ENCODE measurements around the gene NFATC1. TPM values are rescaled to one million over a fixed set of nuclear protein-coding genes. Genes with fewer than 3 reads are reported as not detected.

The NFATC1 gene
- total RNA-seq, 2 donors from 2014 or later = 19.0 to 20.2 TPM

DNA sequence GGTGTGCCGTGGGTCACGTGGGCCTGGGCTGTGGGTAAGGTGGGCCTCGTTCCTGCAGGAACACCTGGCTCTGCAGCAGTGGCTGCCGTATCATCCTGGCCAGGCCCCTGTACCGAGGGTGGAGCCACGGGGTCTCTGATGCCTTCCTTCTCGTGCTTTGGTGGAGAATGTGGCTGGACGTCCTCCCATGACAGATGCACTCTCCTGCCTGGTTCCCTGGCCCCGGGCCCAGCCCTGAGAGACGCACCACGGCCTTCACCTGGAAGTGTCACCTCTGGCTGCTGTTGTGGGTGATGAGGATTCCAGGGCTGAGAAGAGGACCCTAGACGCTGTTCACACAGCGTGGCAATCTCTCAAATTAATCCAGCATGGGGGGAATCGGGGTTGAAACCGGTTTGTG lies 49.5 kb downstream of the NFATC1 start:
- H3K36me3 ChIP-seq = peaks cover 16% of the 10 kb centered on the region
- H3K9me3 ChIP-seq = no peaks in the 10 kb centered on the region
- no peak overlapping the region for H3K27ac ChIP-seq
- DNase-seq (ENCODE audit: low spot score) = no peak
- TF ChIP-seq, protein P1, sequence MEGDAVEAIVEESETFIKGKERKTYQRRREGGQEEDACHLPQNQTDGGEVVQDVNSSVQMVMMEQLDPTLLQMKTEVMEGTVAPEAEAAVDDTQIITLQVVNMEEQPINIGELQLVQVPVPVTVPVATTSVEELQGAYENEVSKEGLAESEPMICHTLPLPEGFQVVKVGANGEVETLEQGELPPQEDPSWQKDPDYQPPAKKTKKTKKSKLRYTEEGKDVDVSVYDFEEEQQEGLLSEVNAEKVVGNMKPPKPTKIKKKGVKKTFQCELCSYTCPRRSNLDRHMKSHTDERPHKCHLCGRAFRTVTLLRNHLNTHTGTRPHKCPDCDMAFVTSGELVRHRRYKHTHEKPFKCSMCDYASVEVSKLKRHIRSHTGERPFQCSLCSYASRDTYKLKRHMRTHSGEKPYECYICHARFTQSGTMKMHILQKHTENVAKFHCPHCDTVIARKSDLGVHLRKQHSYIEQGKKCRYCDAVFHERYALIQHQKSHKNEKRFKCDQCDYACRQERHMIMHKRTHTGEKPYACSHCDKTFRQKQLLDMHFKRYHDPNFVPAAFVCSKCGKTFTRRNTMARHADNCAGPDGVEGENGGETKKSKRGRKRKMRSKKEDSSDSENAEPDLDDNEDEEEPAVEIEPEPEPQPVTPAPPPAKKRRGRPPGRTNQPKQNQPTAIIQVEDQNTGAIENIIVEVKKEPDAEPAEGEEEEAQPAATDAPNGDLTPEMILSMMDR (IDR thresholded peaks at IDR 0.05) = no peak
- no peak overlapping the region for H3K4me3 ChIP-seq
- H3K27me3 ChIP-seq = no peaks in the 10 kb centered on the region
- H3K4me1 ChIP-seq = peaks cover 0 to 22% of the 10 kb centered on the region in 2 donors

DNA sequence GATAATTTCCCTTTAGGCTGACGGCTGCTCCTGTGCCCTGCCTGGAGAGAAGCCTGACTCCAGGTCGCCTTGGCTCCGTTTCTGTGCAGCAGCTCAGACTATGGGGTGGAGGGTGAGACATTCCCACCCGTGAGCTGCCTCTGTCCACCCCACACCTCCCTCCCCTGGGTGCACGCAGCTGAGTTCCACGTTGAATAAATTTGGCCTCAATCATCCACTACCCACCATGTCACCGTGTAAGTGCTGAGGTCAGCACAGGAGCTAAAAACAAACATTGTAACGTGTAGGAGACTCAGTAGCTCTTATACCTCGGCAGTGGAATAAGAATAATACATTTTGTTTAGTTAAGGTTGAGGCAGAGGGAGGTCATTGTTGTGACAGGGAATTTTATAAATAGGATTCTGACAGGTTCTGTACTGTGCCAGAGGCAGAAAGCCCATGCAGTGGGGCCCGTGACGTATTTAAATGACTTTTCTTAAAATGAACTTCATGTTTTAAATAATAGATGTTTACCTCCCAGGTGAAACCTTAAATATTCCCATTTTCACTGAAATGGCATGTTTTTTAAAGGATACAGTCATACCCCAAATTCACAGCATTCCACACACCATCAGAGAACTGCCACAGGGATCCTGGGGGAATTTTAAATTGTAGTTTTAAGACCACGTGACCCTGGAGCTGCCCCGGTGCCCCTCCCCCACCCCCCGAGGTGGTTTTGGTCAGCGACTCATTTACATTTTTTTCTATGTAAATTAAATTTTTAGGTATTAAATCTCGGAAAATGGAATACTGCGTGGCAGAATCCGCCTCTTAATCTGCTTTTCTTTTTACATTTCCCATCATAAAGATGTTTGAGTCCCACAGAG lies 50.2 kb downstream of the NFATC1 start:
- no peak overlapping the region for H3K4me3 ChIP-seq
- no peak overlapping the region for H3K27ac ChIP-seq
- H3K9me3 ChIP-seq = no peaks in the 10 kb centered on the region
- H3K36me3 ChIP-seq = peaks cover 16% of the 10 kb centered on the region
- H3K4me1 ChIP-seq = peaks cover 0 to 22% of the 10 kb centered on the region in 2 donors
- TF ChIP-seq, protein P1 (IDR thresholded peaks at IDR 0.05) = no peak
- no peaks in the 10 kb centered on the region for H3K27me3 ChIP-seq
- DNase-seq (ENCODE audit: low spot score) = no peak

DNA sequence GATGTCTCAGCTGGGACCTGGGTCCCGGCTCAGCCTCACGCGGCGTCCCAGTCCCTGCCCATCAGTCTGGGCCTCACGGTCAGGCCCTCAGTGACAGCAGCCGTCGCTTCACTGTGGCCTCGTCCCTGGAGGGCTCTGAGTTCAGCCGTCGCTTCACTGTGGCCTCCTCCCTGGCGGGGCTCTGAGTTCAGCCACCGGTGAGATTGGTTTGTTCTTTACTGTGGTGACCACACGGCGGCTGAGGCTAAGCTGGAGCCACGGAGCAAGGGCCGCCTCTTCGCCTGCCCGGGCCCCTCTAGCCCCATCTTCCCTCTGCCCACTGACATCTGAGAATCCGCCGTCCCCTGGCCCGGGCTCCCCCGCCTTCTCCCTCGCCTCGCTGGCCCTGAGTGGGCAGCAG lies 51.2 kb downstream of the NFATC1 start:
- Histone ChIP-seq H3K27ac (no peak overlapping the region), H3K4me1 (peaks cover 0 to 22% of the 10 kb centered on the region in 2 donors), H3K27me3 (no peaks in the 10 kb centered on the region), H3K36me3 (peaks cover 27% of the 10 kb centered on the region), H3K4me3 (no peak overlapping the region), H3K9me3 (no peaks in the 10 kb centered on the region)
- TF ChIP-seq, protein P1 (IDR thresholded peaks at IDR 0.05) = no peak
- DNase-seq (ENCODE audit: low spot score) = no peak

DNA sequence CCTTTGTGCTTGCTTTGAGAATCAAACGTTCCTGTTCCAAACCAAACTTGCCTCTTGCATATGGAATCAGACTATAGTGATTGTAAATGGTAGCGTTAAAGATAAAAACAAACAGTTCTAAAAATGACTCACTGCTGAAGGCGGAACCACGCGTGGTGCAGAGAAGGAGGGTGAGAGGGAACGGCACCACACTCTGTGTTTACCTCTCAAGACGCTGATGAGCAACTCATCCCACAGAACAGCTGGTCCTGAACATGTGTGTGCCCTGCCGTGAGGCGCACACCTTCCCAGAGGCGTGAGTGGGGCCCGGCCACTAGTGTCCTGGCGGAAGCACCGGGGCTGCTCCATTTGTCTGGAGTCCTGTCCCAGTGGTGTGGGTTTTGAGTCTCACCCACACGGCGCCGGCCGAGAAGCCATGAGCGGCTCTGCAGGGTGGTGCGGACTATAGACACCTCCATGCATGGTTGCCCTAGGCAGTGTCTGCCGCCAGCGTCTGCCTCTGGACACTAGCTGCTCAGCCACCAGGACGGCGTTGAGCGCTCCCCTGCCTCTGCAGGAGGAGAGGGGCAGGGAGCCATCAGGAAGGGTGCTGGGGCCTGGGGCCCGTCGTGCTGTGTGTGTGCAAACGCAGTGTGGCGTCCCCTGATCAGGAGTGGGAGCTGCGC lies 52.1 kb downstream of the NFATC1 start:
- peaks cover 33% of the 10 kb centered on the region for H3K36me3 ChIP-seq
- TF ChIP-seq, protein P1 (IDR thresholded peaks at IDR 0.05) = no peak

DNA sequence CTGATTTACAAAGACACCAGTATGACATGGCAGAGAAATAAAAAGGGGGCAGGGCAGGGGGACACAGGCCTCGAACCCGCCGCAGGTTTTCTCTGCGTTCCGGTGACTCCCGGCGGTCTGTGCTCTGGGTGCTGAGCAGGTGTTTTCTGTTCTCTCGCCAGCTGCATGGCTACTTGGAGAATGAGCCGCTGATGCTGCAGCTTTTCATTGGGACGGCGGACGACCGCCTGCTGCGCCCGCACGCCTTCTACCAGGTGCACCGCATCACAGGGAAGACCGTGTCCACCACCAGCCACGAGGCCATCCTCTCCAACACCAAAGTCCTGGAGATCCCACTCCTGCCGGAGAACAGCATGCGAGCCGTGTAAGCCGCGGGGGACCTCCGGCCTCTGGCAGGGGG lies 52.9 kb downstream of the NFATC1 start:
- Histone ChIP-seq H3K9me3 (no peaks in the 10 kb centered on the region), H3K27me3 (no peaks in the 10 kb centered on the region), H3K4me3 (no peak overlapping the region), H3K27ac (no peak overlapping the region), H3K4me1 (peaks cover 0 to 14% of the 10 kb centered on the region in 2 donors), H3K36me3 (peaks cover 41% of the 10 kb centered on the region)
- TF ChIP-seq, protein P1 (IDR thresholded peaks at IDR 0.05) = no peak
- DNase-seq (ENCODE audit: low spot score) = no peak

More for the DNA sequence above, 52.1 kb downstream of the NFATC1 start:
- H3K9me3 ChIP-seq = no peaks in the 10 kb centered on the region
- no peaks in the 10 kb centered on the region for H3K27me3 ChIP-seq
- no peak overlapping the region for H3K27ac ChIP-seq
- H3K4me1 ChIP-seq = peaks cover 0 to 15% of the 10 kb centered on the region in 2 donors
- no peak overlapping the region for H3K4me3 ChIP-seq
- DNase-seq (ENCODE audit: low spot score) = no peak
